Activated CD4-positive, CD25-positive, alpha-beta regulatory T cell treated with anti-CD3 and anti-CD28 coated beads, Interleukin-2, amount 50 U/mL, for 16 hours (primary cell): Measurements from ENCODE around the gene PTMA.

ENCODE experiments used
- DNase-seq: peaks from one replicate; pipeline ENCODE4 v3.0.0-alpha.2; 2020; ENCODE audit warnings: low read depth, low spot score

The PTMA gene

DNA sequence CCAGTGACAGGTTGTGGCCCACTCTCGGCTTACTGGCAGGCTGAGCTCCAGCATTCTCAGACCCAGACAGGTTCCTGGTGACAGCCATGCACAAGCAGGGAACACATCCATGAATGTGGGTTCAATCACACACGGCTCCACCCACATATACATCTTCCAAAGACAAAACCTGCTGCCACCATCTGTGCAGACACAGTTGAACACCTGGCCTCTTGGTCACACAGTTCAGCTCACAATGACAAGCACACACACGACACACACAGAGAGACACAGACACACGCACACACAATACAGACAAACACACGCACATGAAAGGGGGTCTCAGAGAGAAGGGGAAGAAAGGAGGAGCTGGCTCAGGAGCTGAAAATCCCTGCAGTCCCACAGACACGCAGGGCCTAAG is 32.1 kb upstream of the PTMA start:
- DNase-seq = no peak

DNA sequence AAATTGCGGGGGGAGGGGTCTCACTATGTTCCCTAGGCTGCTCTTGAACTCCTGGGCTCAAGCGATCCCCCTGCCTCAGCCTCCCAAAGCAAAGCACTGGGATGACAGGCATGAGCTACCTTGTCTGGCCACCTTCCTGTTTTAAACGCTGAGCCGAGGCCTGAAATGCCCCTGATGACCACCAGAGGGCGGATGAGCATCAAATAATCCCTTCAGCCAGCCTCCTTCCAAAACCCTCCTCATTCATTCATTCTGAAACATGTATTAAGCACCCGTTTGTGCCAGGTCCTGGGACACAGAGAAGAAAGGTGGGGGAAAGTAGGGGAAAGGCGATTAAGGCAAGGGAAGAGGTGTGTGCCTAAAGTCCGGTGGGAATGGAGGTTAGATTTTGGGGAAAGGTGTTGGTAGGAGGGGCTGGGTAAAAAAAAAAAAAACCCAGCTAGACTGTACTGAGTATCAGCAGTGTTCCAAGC is 30.7 kb upstream of the PTMA start:
- DNase-seq = peak; percentile 75

DNA sequence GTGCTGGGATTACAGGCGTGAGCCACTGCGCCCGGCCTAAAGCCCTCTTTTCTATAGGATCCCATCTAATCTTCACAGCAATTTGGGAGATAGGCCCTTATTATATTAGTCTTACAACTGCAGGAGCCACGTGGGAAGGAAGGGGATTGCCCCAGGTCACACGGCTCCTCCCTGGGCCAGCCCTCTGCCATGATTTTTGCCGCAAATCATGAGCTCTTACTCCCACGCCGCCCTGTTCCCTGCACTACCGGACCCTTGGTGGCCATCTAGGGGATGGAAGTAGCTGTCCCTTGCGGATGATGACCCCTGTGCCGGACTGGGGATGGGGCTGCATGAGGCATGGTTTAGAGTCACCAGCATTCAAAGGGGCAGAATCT is 28.4 kb upstream of the PTMA start:
- no peak for DNase-seq

DNA sequence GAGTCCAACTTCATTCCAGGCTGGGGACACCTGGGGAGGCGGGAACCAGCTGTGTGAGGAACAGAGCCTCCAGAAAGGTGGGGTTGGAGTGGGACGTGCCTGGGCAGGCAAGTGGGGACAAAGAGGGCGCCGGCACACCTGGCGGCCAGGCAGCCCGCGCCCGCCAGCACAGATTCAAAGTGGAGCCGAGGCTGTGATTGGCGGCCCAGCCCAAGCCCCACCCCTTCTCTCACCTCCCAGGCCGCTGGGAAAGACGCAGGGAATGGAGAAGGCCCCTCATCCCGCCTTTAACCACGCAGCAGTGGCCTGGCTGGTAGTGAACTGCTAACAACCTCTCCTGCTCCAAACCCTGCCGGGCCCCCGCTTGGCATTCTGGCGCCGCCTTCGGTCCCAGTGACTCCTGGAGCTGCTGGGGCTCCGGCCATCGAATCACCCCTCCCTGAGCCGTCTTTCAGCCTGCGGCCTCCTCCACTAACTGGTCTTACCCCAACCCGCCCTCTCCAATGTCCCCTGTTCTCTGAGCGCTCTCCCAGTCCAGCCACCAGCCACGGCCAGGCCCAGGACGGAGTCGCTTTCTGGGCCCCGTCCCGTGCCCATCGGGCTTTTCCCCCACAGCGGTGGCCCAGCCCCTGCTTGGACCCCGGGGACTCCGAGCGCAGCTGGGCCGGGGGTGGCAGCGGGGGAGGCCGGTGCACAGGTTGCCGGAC is 27.9 kb upstream of the PTMA start:
- DNase-seq = no peak

DNA sequence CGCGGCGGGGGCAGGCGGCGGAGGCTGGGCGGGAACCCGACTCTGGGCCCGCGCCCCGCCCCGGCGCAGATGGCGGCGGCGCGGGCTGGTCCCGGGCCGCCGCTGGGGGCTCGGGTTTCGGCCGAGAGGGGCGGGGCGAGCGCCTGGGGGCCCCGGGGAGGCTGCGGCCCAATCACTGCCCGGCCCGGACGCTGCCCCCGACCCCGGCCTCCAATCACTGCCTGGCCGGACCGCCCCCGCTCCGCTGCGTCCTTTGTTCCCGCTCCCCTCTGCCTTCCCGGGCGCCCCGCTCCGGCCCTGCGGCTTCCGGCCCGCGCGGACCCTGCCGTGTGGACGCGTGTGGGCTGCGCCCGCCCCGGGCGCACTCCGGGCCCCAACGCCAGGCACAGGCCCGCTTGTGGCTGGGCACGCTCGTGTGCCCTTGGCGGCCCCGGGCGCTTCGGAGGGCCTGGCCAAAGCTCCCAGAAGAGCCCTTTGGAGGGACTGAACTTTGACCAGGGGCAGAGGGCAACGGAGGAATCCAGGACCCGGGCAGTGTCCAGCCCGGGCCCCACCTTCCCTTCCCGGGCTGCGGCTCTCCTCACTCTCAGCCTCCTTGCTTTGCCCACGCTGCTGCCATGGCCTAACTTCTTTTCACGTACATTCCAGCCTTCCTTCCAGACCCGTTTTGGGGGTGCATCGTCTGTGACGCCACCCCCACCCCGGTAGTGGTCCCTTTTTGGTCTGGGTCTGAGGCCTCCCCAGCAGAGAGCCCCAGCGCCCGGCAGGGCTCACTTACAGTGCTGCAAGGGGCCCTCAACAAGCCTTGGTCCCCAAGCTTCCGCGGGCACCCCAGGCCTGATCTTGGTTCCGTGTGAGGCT is 27.1 kb upstream of the PTMA start:
- DNase-seq = no peak

DNA sequence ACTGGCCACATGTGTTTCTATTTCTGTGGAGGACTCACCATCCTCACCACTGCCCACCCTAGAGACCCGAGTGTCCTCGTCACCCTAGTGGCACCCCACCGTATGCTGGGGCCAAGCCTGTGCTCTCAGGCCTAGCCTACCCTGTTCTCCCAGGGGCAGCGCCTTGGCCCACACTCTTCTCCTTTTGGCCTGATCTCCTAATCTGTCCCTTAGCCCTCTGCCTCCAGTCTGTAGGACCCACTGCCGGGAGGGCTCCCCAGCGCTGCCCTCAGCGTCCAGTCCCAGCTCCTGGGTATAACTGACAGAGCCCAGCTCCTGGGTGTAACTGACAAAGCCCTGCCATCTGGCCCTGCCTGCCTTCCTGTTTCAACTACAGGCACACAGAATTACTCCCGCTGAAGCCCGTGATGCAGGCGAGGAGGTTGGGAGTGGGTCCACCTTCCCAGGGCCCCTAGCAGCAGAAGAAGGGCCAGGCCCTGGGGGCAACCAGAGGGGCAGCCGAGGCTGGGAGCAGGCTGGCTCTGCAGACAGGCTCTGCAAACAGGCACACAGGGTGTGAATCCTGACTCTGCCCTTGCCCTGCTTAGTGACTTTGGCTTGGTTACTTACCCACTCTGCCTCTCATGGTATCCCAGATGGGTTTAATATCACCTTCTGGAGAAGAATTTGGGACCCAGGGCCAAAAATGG is 25.6 kb upstream of the PTMA start:
- DNase-seq = no peak

DNA sequence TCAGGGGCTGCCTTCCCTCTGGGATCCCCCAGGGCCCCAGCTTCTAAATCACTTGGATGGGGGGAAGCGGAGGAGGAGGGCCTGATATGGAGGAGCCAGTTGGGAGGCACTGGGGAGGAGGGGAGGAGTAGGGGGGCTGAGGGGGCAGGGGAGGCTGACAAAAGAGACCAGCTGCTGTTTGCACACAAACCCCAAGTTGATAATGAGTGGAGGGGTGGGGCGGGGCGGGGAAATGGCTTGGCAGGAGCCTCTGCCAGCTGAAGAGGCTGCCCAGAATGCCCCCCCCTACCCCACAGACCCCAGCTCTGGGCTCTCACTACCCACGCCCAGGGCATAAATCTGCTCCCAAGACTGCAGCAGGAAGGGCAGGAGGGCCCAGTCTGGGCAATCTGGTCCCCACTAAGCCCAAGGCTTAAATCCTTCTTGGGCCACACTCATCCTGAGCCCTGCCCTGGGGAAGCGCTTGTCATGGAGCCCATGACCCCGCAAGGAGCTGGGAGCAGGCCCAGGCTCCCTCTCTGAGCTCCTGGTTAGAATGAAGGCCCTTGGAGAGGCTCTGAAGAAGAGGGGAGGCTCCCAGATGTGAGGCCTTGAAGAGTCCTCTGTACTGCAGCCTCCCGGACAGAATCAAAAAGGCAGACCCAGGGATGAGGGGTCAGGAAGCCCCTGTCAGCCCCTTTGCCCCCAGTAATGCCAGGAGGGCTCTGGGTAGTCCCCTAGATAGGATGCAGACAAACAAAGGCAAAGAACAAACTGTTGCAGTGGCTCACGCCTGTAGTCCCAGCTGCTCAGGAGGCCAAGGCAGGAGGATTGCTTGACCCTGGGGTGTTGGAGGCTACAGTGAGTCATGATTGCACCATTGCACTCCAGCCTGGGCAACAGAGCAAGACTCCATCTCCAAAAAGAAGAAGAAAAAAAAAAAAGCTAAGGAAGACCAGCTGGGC is 24.8 kb upstream of the PTMA start:
- DNase-seq = no peak

DNA sequence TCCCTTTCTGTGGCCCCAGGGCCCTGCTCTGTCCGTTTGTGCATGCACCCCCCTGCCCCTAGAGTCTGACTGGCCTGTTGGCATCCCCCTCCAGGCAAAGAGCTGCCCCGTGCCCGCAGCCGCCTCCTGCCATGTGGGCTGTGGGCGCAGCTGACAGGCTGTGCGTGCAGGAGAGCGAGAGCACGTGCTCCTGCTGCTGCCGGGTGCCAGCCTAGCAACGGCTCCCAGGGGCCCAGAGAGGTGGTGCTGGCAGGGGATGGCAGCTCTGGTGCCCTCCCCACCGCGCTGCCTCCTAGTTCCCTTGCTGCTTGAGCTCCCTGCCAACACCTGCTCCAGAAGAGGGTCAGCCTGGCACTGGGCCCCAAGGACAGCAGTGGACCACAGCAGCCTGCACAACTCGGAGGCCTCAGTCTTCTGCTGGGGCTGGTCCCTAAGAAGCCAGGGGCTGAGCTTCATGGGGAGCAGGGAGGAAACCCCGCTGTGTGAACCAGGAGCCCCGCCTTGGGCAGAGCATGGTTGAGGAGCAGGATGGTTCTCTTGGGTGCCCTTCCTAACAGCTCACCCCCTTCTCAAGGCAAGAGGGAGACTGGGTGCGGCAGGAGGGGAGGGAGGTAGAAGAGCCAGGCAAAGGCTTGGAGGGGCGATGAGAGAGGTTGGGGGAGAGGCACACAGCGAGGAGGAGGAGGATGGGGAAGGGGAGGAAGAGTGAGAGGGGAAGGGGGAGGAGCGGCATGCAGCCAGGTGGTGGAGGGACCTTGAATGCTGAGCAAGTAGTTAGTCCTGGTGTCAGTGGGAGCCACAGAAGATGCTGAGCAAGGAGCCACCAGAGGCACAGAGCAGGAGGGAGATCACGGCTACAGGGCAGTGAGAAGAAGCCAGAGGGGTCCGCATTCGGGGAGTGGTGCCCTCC is 23.8 kb upstream of the PTMA start:
- DNase-seq = no peak

DNA sequence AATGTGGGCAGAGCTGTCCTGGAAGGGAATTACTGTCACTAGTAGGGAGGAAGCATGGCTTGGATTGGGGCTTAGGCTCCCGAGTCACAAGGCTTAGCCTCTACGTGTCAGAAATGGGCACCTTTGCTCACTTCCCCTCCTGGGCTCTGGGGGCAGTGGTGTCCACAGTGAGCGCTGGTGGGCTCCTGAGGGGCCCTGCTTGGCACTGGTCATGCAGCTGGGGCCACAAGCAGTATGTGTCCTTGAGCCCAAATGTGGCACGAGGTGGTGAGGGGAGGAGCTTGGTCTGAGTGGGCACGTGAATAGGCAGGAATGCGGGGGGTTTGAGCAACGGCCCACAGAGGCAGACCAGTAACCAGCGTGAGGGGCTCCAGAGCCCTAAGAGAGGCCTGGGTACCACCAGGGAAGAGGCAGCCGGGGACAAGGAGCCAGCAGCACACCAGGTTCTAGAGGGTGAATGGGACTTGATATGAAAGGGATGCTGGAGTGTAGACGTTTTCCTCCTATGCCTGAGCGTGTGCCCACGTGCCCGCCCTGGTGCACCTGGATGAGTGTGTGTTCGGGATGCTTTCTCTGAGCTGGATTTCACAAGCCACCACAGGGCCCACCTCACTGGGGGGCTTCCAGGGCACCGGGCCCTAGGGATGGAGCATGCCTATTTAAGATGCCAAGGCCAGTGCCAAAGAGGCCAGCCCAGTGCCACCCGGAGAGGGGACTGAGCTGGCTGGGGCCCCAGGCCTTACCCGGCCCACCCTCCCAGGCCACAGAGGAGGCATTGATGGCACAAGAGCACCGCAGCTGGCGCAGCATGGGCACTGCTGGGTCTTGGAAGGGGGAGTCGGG is 22.8 kb upstream of the PTMA start:
- DNase-seq = no peak

DNA sequence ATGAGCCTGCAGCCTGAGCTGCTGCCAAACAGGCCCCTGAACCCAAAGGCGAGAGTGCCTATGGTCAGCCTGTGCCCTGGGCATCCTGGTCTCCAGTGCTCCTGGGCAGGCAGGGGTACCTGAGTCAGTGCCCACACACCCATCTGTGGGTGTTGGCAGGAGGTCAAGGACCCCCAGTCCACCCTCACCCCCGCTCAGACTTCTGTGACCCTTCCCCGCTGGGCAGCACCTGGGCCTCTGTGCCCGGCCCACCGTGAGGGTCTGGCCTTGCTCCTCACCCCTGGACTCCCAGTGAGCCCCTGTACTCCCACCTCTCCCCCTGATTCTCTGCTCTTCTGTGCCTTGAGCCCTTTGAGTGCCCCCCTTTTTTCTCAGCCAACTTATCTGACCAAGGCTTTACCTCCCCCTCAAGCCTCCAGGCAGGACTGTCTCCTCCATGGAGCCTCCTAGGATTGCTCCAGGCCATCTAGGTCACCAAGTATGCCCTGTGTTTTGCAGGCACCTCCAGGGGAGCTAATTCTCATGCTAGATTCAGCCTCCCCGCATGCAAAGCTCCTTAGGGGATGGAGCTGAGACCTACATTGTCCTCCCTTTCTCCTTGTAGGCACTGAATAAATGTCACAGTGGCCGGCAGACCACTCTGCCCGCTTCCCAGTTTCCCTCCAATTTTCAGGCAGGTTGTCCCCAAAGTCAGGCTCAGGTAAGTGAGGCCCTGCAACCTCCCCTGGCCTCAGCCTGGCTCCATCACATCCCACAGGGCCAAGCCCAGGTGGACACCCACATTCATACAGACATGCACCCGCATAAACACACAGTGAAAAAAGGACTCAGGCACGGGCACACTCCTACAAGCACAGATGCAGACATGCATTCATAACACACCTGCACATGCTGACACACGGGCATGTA is 21.9 kb upstream of the PTMA start:
- no peak for DNase-seq

DNA sequence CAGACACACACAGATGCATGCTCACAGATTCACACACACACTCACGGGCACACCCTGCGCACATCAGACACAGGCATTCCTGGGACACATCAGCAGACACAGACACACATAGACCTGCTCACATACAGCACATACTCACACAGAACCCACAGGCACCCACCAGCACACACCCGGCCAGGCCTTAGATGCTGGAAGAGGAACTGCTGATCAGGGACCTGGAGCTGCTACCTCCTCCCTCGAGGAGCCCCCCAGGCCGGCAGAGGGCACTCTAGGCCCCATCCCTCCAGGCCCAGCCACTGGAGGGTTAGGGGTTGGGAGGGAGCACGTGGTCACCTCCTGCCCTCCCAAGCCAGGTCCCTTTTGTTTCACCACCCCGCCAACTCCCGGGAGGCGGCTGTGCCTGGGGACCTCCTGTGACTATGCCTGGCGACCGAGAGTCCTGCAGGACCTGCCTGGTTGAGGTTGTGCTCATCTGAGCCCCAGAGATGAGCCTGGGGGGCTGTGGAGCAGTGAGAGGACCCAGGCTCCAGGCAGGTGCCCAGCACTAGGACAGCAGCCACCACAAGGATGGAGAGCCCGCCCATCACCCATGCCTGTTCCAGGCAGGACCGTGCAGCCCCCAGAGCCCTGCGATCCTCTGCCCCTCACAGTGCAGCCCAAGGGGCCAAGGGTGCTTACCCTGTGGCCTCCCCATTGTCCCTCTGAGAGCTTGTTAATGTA is 21.0 kb upstream of the PTMA start:
- peak; percentile 30 for DNase-seq

DNA sequence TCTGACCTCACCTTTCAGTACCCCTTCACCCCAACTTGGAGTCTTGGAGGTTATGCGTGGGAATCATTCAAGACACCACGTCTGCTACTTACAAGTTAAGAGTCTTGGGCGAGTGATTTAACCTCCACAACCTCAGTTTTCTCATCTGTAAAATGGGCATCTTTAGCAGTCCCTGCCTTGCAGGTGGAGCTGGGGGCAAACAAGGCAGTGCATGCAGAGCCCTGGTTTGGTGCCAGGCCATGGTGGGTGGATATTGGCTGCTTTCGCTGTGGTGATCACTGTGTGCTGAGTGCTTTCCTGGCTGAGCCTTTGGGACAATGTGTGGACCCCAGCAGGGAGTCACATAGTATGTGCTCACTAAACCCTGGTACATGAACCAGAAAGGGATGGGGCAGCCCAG is 20.4 kb upstream of the PTMA start:
- no peak for DNase-seq

DNA sequence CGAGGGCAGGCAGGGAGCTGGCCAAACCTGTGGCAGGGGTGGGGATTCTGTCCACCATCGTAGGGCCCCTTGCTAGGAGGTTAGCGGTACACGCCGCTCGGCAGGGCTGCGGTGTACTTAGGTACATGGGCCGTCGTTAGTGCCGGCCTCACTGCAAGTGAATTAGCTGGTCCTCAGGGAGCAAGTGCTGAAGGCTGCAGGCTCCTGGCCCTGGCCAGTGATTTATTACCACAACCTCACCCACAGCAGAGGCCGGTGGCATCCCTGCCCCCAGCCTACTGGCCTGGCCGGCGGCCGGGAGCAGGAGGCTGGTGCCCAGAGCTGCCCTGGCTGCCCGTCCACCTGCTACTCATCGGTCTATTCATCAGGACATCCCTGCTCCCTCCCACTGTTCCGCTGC is 19.6 kb upstream of the PTMA start:
- DNase-seq = no peak

DNA sequence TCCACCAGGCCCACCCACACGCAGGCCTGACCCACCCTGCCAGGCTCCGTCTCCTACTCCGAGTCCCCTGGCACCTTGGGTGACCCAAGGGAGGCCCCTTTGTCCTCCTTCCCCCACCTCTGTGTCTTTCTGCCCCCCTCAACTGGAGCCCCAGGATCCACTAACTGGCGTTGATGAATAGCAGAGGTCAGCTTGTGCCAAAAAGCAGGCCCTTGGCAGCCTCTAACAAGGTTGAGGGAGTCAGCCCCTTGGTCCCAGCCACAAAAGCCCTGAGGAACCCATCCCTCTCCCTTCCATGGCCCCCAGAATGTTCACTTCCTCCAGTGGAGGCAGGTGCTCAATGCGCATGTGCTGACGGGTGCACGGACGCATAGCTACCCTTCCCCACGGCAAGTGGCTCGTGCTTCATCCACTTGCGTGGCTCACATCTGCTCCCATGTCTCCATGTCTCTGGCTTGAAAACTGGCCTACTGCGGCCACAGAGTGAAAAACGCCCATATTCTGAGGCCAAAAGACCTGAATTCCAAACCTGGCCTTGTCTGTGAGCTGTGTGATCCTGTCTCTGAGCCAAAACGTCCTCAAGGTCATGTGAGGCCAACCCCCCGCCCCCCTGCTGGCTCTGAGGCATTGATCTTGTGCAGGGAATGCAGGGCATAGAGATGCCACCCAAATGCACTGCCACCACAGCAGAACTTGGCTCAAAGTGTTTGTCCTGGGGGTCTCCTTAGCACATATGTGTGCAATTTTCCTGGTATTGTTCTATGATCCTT is 19.0 kb upstream of the PTMA start:
- no peak for DNase-seq

DNA sequence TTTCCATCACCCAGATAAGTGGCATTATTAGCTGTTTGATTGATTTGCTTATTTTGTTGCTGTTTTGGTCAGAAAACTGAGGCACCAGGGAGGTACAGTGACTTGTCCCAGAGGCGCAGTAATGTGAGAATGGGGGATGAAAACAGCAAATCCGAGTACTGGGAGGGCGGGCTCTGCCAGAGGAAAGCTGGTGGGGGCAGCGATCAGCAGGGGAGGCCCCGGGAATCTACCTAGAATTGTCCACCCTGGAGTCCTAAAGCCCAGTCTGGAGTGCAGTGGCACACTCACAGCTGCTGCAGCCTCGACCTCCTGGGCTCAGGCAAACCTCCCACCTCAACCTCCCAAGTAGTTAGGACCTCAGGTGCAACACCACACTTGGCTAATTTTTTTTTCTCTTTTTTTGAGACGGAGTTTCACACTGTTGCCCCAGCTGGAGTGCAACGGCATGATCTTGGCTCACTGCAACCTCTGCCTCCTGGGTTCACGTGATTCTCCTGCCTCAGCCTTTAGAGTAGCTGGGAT is 17.0 kb upstream of the PTMA start:
- DNase-seq = no peak

DNA sequence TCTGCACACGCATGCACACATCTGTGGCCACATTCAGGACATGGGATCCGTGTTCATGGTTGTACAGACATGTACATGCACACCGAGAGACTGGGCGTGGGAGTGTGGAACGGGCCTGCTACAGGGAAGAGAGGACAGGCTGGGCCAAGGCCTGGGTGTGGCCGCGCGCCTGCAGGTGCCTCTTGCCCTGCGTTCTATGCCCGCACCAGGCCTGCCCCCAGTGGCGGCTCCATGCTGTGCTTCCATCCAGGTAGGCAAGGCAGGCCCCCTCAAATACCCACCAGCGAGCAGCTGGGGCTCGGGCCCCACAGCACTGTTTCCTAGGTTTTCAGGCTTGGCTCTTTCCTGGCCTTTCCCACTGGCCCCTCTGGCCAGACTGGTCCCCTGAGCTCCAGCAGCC is 15.5 kb upstream of the PTMA start:
- DNase-seq = no peak

DNA sequence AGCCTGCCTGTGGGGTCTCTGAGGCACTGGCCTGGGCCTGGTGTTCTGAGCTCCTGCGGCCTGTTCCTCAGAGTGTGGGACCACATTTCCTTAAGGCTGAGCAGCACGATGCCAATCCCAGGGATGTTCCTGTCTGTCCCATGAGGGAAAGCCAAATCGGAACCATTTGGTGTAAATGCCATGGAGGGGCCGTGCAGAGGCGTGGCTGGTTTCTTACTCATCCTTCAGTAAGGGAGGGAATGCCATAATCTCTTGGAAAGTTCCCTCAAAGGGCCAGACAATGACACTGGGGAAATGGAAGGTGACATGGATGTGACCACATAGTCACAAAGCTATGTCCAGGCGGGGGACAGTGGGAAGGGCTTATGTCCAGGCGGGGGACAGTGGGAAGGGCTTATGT is 14.4 kb upstream of the PTMA start:
- no peak for DNase-seq
